ENCODE results near the gene NAA25. TPM values are rescaled to one million over a fixed set of nuclear protein-coding genes. Genes with fewer than 3 reads are reported as not detected.

Gene NAA25
- polyA plus RNA-seq, 1 donor from 2014 or later, result 30.7 TPM

- H3K79me2 ChIP-seq (replicated peaks; ENCODE audit: insufficient read depth, low read length), result no peaks in the 10 kb centered on the region
- H3K4me2 ChIP-seq (ENCODE audit: low read length), result no peak overlapping the region
- H4K20me1 ChIP-seq (ENCODE audit: insufficient read depth), result no peaks in the 10 kb centered on the region
- no peak overlapping the region for H3K4me3 ChIP-seq (ENCODE audit: low read length)
- H3K9ac ChIP-seq (ENCODE audit: low read length), result no peak overlapping the region
- H3K9me2 ChIP-seq (ENCODE audit: insufficient read depth, low read length), result no peaks in the 10 kb centered on the region
- no peak overlapping the region for H2AFZ ChIP-seq (ENCODE audit: low read depth, low read length)
- H3K27me3 ChIP-seq (ENCODE audit: insufficient read depth, low read depth, low read length), result no peaks in the 10 kb centered on the region
- no peaks in the 10 kb centered on the region for H3F3A ChIP-seq (ENCODE audit: insufficient read depth, low read length, poor library complexity, severe bottlenecking)
- peaks cover 4% of the 10 kb centered on the region for H3K36me3 ChIP-seq (ENCODE audit: insufficient read depth, low read length)
- no peaks in the 10 kb centered on the region for H3K9me3 ChIP-seq (ENCODE audit: low read length)
- TF ChIP-seq TAF1 (IDR thresholded peaks at IDR 0.05; ENCODE audit: low read depth) (no peak), RAD21 (conservative IDR thresholded peaks at IDR 0.05) (no peak)
- no peak overlapping the region for H3K27ac ChIP-seq (ENCODE audit: low read length)
Measured at GRCh38 chr12:112032292-112032691, 76.3 kb downstream of the NAA25 start.

GRCh38 chr12:112031472-112031871 lies 77.1 kb downstream of the NAA25 start:
- Histone ChIP-seq H3K9me2 (ENCODE audit: insufficient read depth, low read length) (no peaks in the 10 kb centered on the region), H3K27me3 (ENCODE audit: insufficient read depth, low read depth, low read length) (no peaks in the 10 kb centered on the region), H3K79me2 (replicated peaks; ENCODE audit: insufficient read depth, low read length) (no peaks in the 10 kb centered on the region), H3K9me3 (ENCODE audit: low read length) (no peaks in the 10 kb centered on the region), H2AFZ (ENCODE audit: low read depth, low read length) (no peak overlapping the region), H4K20me1 (ENCODE audit: insufficient read depth) (no peaks in the 10 kb centered on the region), H3K27ac (ENCODE audit: low read length) (no peak overlapping the region), H3K36me3 (ENCODE audit: insufficient read depth, low read length) (peaks cover 4% of the 10 kb centered on the region), H3K4me3 (ENCODE audit: low read length) (no peak overlapping the region), H3K4me2 (ENCODE audit: low read length) (no peak overlapping the region), H3F3A (ENCODE audit: insufficient read depth, low read length, poor library complexity, severe bottlenecking) (no peaks in the 10 kb centered on the region), H3K9ac (ENCODE audit: low read length) (no peak overlapping the region)
- TF ChIP-seq EZH2 (IDR thresholded peaks at IDR 0.05; ENCODE audit: borderline replicate concordance, insufficient read depth, low read length, poor library complexity, severe bottlenecking) (no peak), SMC3 (conservative IDR thresholded peaks at IDR 0.05; ENCODE audit: poor library complexity) (no peak), POLR2AphosphoS5 (IDR thresholded peaks at IDR 0.05) (no peak), EP300 (conservative IDR thresholded peaks at IDR 0.05; ENCODE audit: poor library complexity, severe bottlenecking) (no peak), RAD21 (conservative IDR thresholded peaks at IDR 0.05) (no peak), MXI1 (conservative IDR thresholded peaks at IDR 0.05; ENCODE audit: poor library complexity, severe bottlenecking) (no peak), REST (IDR thresholded peaks at IDR 0.05; ENCODE audit: borderline replicate concordance) (no peak), TAF1 (IDR thresholded peaks at IDR 0.05; ENCODE audit: low read depth) (no peak)
- TF ChIP-seq, protein P1, sequence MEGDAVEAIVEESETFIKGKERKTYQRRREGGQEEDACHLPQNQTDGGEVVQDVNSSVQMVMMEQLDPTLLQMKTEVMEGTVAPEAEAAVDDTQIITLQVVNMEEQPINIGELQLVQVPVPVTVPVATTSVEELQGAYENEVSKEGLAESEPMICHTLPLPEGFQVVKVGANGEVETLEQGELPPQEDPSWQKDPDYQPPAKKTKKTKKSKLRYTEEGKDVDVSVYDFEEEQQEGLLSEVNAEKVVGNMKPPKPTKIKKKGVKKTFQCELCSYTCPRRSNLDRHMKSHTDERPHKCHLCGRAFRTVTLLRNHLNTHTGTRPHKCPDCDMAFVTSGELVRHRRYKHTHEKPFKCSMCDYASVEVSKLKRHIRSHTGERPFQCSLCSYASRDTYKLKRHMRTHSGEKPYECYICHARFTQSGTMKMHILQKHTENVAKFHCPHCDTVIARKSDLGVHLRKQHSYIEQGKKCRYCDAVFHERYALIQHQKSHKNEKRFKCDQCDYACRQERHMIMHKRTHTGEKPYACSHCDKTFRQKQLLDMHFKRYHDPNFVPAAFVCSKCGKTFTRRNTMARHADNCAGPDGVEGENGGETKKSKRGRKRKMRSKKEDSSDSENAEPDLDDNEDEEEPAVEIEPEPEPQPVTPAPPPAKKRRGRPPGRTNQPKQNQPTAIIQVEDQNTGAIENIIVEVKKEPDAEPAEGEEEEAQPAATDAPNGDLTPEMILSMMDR (IDR thresholded peaks at IDR 0.05; ENCODE audit: poor library complexity, severe bottlenecking), result no peak

DNA sequence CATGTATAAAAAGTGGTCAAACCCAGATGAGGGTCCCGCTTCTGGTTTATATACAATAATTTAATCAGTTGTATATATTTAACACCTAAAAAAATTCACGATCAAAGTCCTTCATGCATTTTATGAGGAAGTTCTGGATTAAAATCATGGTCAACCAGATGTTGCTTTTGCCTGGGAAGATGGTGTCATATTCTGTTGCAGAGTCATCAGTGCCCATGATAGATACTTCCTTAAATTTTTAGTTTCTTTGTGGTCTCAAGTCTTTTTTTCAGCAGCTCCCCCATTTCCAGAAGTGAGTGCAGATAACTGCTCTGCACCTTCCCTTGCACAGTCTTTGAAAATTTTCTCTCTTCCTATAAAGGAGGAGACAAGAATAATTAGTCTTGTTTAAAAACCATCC lies 79.3 kb downstream of the NAA25 start:
- Histone ChIP-seq H3F3A (ENCODE audit: insufficient read depth, low read length, poor library complexity, severe bottlenecking) (no peaks in the 10 kb centered on the region), H4K20me1 (ENCODE audit: insufficient read depth) (no peaks in the 10 kb centered on the region), H3K9me3 (ENCODE audit: low read length) (no peaks in the 10 kb centered on the region), H3K9ac (ENCODE audit: low read length) (no peak overlapping the region), H3K36me3 (ENCODE audit: insufficient read depth, low read length) (peaks cover 9% of the 10 kb centered on the region), H3K9me2 (ENCODE audit: insufficient read depth, low read length) (no peaks in the 10 kb centered on the region), H3K27ac (ENCODE audit: low read length) (no peak overlapping the region), H2AFZ (ENCODE audit: low read depth, low read length) (no peak overlapping the region), H3K27me3 (ENCODE audit: insufficient read depth, low read depth, low read length) (no peaks in the 10 kb centered on the region), H3K4me2 (ENCODE audit: low read length) (no peak overlapping the region), H3K79me2 (replicated peaks; ENCODE audit: insufficient read depth, low read length) (no peaks in the 10 kb centered on the region), H3K4me3 (ENCODE audit: low read length) (no peak overlapping the region)
- TF ChIP-seq TAF1 (IDR thresholded peaks at IDR 0.05; ENCODE audit: low read depth) (no peak), SMC3 (conservative IDR thresholded peaks at IDR 0.05; ENCODE audit: poor library complexity) (no peak), REST (IDR thresholded peaks at IDR 0.05; ENCODE audit: borderline replicate concordance) (no peak), RAD21 (conservative IDR thresholded peaks at IDR 0.05) (no peak), POLR2AphosphoS5 (IDR thresholded peaks at IDR 0.05) (no peak)
- TF ChIP-seq, protein P1 (IDR thresholded peaks at IDR 0.05; ENCODE audit: poor library complexity, severe bottlenecking), result no peak
